ENCODE results near the gene CCDC148. TPM values are rescaled to one million over a fixed set of nuclear protein-coding genes. Genes with fewer than 3 reads are reported as not detected.

Gene CCDC148
- total and polyA plus RNA-seq, 10 of the 15 experiments (the other 5 are each of a cell fraction or from before 2014, with no cell fraction given), result 0.07 to 0.30 (median 0.18) TPM; not detected in 7

- no peak overlapping the region for H2AFZ ChIP-seq (ENCODE audit: control insufficient read depth, low read depth, low read length)
- H4K20me1 ChIP-seq (ENCODE audit: control insufficient read depth, insufficient read depth), result no peaks in the 10 kb centered on the region
- ChIA-PET POLR2A (interaction anchor here (0.6 kb wide), 1 partner anchor 262 kb away, joined by 3 read pairs; no protein-coding TSS in a partner anchor), CTCF (no interaction called here), RAD21 (ENCODE audit: unreplicated experiment) (no interaction called here), SMC1A (ENCODE audit: uncharacterized antibody, unreplicated experiment) (no interaction called here)
- no peaks in the 10 kb centered on the region; the same call in 2 of the 3 replicates for H3K9me3 ChIP-seq (replicated peaks; ENCODE audit: control insufficient read depth, insufficient read depth, low read length)
- H3K27me3 ChIP-seq (replicated peaks in 1 of 2; ENCODE audit: control insufficient read depth in 2 of 2, insufficient read depth in 2 of 2, low read length in 1 of 2), result no peaks in the 10 kb centered on the region
- no peaks in the 10 kb centered on the region for H3K36me3 ChIP-seq (ENCODE audit: control insufficient read depth in 2 of 2, insufficient read depth in 2 of 2, low read length in 1 of 2)
- no peaks in the 10 kb centered on the region for H3K4me1 ChIP-seq (ENCODE audit: control insufficient read depth, insufficient read depth, low read length)
- DNase-seq (ENCODE audit: low read depth, low spot score) (no peak), FAIRE-seq (no peak), ATAC-seq (no peak)
- BruUV-seq (replicated peaks), result no TSS peak
- no peak overlapping the region for H3K4me3 ChIP-seq
- H3K27ac ChIP-seq (ENCODE audit: control insufficient read depth, insufficient read depth), result no peak overlapping the region
- in situ Hi-C loops (cut with MboI) (no loop called here), intact Hi-C loops (cut with micrococcal nuclease; ENCODE audit: unreplicated experiment) (no loop called here)
- H3K4me2 ChIP-seq (ENCODE audit: control insufficient read depth, insufficient read depth), result no peak overlapping the region
- WGBS (ENCODE audit: insufficient coverage, insufficient replicate concordance, low lambda C conversion rate, missing lambda C conversion rate), result 44% methylated on average over 3 of the region's 3 CpGs
- H3K9ac ChIP-seq (ENCODE audit: control insufficient read depth, insufficient read depth, low read length), result no peak overlapping the region
- H3K79me2 ChIP-seq (ENCODE audit: control insufficient read depth, insufficient read depth, low read length), result no peaks in the 10 kb centered on the region
- no peak for TF ChIP-seq KLF5 (IDR thresholded peaks at IDR 0.05; ENCODE audit: partially characterized antibody)
- TF ChIP-seq CBX3 (IDR thresholded peaks at IDR 0.05; ENCODE audit: borderline replicate concordance, low read depth), result no peak
- TF ChIP-seq POU2F2 (IDR thresholded peaks at IDR 0.05; ENCODE audit: borderline replicate concordance, low read depth, low read length), result no peak
- no peak for TF ChIP-seq RELB (IDR thresholded peaks at IDR 0.05; ENCODE audit: low read depth)
- no peak for TF ChIP-seq DPF2 (IDR thresholded peaks at IDR 0.05)
- TF ChIP-seq CEBPB (IDR thresholded peaks at IDR 0.05; ENCODE audit: borderline replicate concordance in 1 of 2, low read depth in 2 of 2, low read length in 2 of 2), result no peak
- TF ChIP-seq WRNIP1 (IDR thresholded peaks at IDR 0.05; ENCODE audit: borderline replicate concordance, low read depth, low read length), result no peak
- no peak for TF ChIP-seq ELK1 (IDR thresholded peaks at IDR 0.05; ENCODE audit: low read depth, low read length)
- no peak for TF ChIP-seq TAF1 (IDR thresholded peaks at IDR 0.05; ENCODE audit: borderline replicate concordance, low read depth, low read length)
- no peak for TF ChIP-seq HCFC1 (IDR thresholded peaks at IDR 0.05; ENCODE audit: low read length)
- TF ChIP-seq ATF7 (IDR thresholded peaks at IDR 0.05; ENCODE audit: low read depth), result no peak
- TF ChIP-seq CTCF (IDR thresholded peaks at IDR 0.05 in 2 of 3, conservative IDR thresholded peaks at IDR 0.05 in 1 of 3; ENCODE audit: control insufficient read depth in 2 of 3, extremely low read depth in 1 of 3, insufficient read depth in 1 of 3, low read depth in 3 of 3, low read length in 3 of 3), result no peak
- TF ChIP-seq RFX5 (IDR thresholded peaks at IDR 0.05; ENCODE audit: low read depth, low read length), result no peak
- TF ChIP-seq IRF5 (IDR thresholded peaks at IDR 0.05; ENCODE audit: borderline replicate concordance), result no peak
- TF ChIP-seq PRDM15 (CRISPR knock-in tag; IDR thresholded peaks at IDR 0.05), result no peak
- no peak for TF ChIP-seq EED (IDR thresholded peaks at IDR 0.05; ENCODE audit: low read depth)
These were observed 49.5 kb downstream of the CCDC148 start for GRCh38 chr2:158407031-158407430.
